ENCODE data around the gene MRPS7. TPM values are rescaled to one million over a fixed set of nuclear protein-coding genes. Genes with fewer than 3 reads are reported as not detected.
A peak's percentile ranks its signal among the peaks of the same experiment; 100 is the strongest.

MRPS7 gene
- total RNA-seq = 44.7 and 51.5 TPM in 2 replicates
- polyA plus RNA-seq = 44.2 and 62.8 TPM in 2 replicates
- polyA plus RNA-seq (2012) = 49.1 and 72.4 TPM in 2 replicates
- polyA minus RNA-seq (ENCODE audit: low replicate concordance) = 27.5 and 38.9 TPM in 2 replicates

DNA sequence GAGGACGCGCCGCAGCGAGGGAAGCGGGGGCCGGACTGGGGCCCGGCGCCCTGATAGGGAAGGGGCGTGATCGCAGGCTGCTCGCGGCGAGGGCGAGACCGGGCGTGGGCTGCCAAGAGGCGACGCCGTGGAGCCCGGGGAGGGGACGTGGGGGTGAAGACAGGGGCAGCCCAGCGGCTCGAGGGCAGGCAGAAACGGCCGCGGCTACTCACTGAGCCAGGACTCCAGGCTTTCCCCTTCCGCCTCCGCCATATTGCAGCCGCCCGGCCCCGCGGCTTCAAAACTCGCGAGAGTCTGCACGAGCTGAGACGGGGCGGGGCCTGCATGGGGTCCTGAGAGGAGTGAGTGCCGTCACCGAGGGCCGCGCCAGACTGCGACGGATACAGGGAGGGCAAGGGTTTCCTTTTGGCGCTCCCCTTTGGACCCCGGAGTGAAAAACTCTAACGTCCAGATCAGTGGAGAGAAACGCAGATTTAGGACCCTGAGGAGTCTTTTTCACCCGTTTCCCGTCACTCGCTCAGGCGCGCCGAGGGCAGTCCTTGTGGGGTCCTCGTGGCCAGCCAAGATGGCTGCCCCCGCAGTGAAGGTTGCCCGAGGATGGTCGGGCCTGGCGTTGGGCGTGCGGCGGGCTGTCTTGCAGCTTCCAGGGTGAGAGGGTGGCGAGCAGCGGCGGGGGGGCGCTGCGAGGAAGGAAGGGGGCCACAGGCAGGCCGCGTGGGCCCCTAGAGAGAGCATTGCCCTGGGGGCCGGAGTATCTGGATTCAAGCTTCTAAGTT lies at the start of gene MRPS7, which contains the start of gene GGA3:
MRPS7 (plus strand) TSS at position 544 of the 776 bp plus-strand sequence; CDS start at position 566, 22 bp downstream.
GGA3 (minus strand) TSS at position 271 of the 776 bp plus-strand sequence; CDS start at position 252, 19 bp downstream.
- Histone ChIP-seq H4K20me1 (ENCODE audit: control insufficient read depth, extremely low read depth, insufficient read depth, low read length) (no peaks in the 10 kb centered on the region), H3K4me2 (ENCODE audit: extremely low read depth, insufficient read depth, low read length) (peak within 1 kb of the TSS; percentile 88), H2AFZ (ENCODE audit: low read length) (peak within 1 kb of the TSS; percentile 77), H3K4me3 (replicated peaks in 1 of 4; ENCODE audit: control extremely low read depth in 1 of 4, insufficient read depth in 1 of 4, low read depth in 3 of 4, low read length in 4 of 4) (peak within 1 kb of the TSS; percentile 63 to 93 (median 82)), H3K4me1 (ENCODE audit: control insufficient read depth, extremely low read depth, insufficient read depth, low read length) (peaks cover 2% of the 10 kb centered on the region), H3K27ac (ENCODE audit: insufficient read depth, low read length) (peak within 1 kb of the TSS; percentile 99), H3K9me3 (ENCODE audit: control insufficient read depth, insufficient read depth, low read depth, low read length) (no peaks in the 10 kb centered on the region), H3K27me3 (ENCODE audit: control insufficient read depth, insufficient read depth, low read length) (no peaks in the 10 kb centered on the region), H3K9ac (ENCODE audit: insufficient read depth, low read length) (peak within 1 kb of the TSS; percentile 98), H3K79me2 (ENCODE audit: control insufficient read depth, insufficient read depth, low read length) (peaks cover 45% of the 10 kb centered on the region), H3K36me3 (ENCODE audit: control insufficient read depth, insufficient read depth, low read length) (peaks cover 10% of the 10 kb centered on the region)
- peak; percentile 87 to 94 for DNase-seq (ENCODE audit: low read depth in 2 of 2)
- TF ChIP-seq EZH2 (IDR thresholded peaks at IDR 0.05; ENCODE audit: low read length, missing control alignments) = no peak
- TF ChIP-seq, protein P1, sequence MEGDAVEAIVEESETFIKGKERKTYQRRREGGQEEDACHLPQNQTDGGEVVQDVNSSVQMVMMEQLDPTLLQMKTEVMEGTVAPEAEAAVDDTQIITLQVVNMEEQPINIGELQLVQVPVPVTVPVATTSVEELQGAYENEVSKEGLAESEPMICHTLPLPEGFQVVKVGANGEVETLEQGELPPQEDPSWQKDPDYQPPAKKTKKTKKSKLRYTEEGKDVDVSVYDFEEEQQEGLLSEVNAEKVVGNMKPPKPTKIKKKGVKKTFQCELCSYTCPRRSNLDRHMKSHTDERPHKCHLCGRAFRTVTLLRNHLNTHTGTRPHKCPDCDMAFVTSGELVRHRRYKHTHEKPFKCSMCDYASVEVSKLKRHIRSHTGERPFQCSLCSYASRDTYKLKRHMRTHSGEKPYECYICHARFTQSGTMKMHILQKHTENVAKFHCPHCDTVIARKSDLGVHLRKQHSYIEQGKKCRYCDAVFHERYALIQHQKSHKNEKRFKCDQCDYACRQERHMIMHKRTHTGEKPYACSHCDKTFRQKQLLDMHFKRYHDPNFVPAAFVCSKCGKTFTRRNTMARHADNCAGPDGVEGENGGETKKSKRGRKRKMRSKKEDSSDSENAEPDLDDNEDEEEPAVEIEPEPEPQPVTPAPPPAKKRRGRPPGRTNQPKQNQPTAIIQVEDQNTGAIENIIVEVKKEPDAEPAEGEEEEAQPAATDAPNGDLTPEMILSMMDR (conservative IDR thresholded peaks at IDR 0.05 in 1 of 2, IDR thresholded peaks at IDR 0.05 in 1 of 2; ENCODE audit: low read depth in 1 of 2, low read length in 2 of 2) = no peak

DNA sequence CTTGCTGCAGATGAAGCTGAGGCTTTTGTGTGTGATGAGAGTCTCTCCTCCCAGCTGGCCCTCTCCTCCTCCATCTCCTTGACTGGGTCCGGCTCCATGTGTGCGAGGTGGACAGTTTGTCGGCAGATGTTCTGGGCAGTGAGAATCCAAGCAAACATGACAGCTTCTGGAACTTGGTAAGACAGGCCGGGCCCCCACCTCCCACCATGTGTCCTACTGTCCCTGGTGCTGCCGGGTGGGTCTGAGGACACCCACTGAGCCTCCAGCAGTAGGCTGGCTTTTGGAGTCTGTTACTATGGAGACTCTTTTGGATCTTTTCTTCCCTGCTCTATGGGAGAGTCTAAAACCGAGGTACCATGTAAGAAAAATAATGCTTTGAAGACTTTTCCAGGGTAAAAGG lies 43.5 kb upstream of the MRPS7 start:
- H3K4me3 ChIP-seq (replicated peaks in 1 of 4; ENCODE audit: control extremely low read depth in 1 of 4, insufficient read depth in 1 of 4, low read depth in 3 of 4, low read length in 4 of 4) = no peak overlapping the region
- no peaks in the 10 kb centered on the region for H4K20me1 ChIP-seq (ENCODE audit: control insufficient read depth, extremely low read depth, insufficient read depth, low read length)
- no peaks in the 10 kb centered on the region for H3K27me3 ChIP-seq (ENCODE audit: control insufficient read depth, insufficient read depth, low read length)
- no peak overlapping the region for H3K27ac ChIP-seq (ENCODE audit: insufficient read depth, low read length)
- TF ChIP-seq EZH2 (IDR thresholded peaks at IDR 0.05; ENCODE audit: low read length, missing control alignments) = no peak
- TF ChIP-seq, protein P1 (conservative IDR thresholded peaks at IDR 0.05 in 1 of 2, IDR thresholded peaks at IDR 0.05 in 1 of 2; ENCODE audit: low read depth in 1 of 2, low read length in 2 of 2) = no peak
- no peaks in the 10 kb centered on the region for H3K4me1 ChIP-seq (ENCODE audit: control insufficient read depth, extremely low read depth, insufficient read depth, low read length)
- no peak overlapping the region for H3K4me2 ChIP-seq (ENCODE audit: extremely low read depth, insufficient read depth, low read length)
- DNase-seq (ENCODE audit: low read depth in 2 of 2) = no peak
- peaks cover 9% of the 10 kb centered on the region for H3K36me3 ChIP-seq (ENCODE audit: control insufficient read depth, insufficient read depth, low read length)
- no peaks in the 10 kb centered on the region for H3K79me2 ChIP-seq (ENCODE audit: control insufficient read depth, insufficient read depth, low read length)
- H3K9me3 ChIP-seq (ENCODE audit: control insufficient read depth, insufficient read depth, low read depth, low read length) = no peaks in the 10 kb centered on the region
- H3K9ac ChIP-seq (ENCODE audit: insufficient read depth, low read length) = no peak overlapping the region
- H2AFZ ChIP-seq (ENCODE audit: low read length) = no peak overlapping the region

DNA sequence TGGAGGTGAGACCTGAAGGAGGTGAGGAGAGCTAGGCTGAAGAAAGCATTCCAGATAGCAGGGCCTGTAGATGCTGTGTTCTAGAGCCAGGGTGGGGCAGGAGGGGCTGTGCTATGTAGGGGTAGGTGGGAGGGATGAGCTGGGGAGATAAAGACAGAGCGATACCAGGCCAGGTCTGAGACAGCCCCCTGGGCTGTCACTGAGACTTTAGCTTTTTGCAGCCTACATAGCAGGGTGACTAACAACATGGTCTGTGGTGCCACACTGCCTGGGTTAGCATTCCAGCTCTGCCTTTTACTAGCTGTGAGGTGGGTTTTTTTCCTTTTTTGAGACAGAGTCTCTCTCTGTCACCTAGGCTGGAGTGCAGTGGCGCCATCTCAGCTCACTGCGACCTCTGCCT lies 41.9 kb upstream of the MRPS7 start:
- no peak overlapping the region for H3K27ac ChIP-seq (ENCODE audit: insufficient read depth, low read length)
- H3K79me2 ChIP-seq (ENCODE audit: control insufficient read depth, insufficient read depth, low read length) = no peaks in the 10 kb centered on the region
- no peak overlapping the region for H3K4me2 ChIP-seq (ENCODE audit: extremely low read depth, insufficient read depth, low read length)
- no peak overlapping the region for H2AFZ ChIP-seq (ENCODE audit: low read length)
- H3K36me3 ChIP-seq (ENCODE audit: control insufficient read depth, insufficient read depth, low read length) = peaks cover 8% of the 10 kb centered on the region
- no peaks in the 10 kb centered on the region for H3K27me3 ChIP-seq (ENCODE audit: control insufficient read depth, insufficient read depth, low read length)
- H3K4me3 ChIP-seq (replicated peaks in 1 of 4; ENCODE audit: control extremely low read depth in 1 of 4, insufficient read depth in 1 of 4, low read depth in 3 of 4, low read length in 4 of 4) = no peak overlapping the region
- DNase-seq (ENCODE audit: low read depth in 2 of 2) = no peak
- TF ChIP-seq, protein P1 (conservative IDR thresholded peaks at IDR 0.05 in 1 of 2, IDR thresholded peaks at IDR 0.05 in 1 of 2; ENCODE audit: low read depth in 1 of 2, low read length in 2 of 2) = no peak
- no peak for TF ChIP-seq EZH2 (IDR thresholded peaks at IDR 0.05; ENCODE audit: low read length, missing control alignments)
- no peaks in the 10 kb centered on the region for H3K4me1 ChIP-seq (ENCODE audit: control insufficient read depth, extremely low read depth, insufficient read depth, low read length)
- no peak overlapping the region for H3K9ac ChIP-seq (ENCODE audit: insufficient read depth, low read length)
- H4K20me1 ChIP-seq (ENCODE audit: control insufficient read depth, extremely low read depth, insufficient read depth, low read length) = no peaks in the 10 kb centered on the region
- H3K9me3 ChIP-seq (ENCODE audit: control insufficient read depth, insufficient read depth, low read depth, low read length) = no peaks in the 10 kb centered on the region

Measured in fibroblast of lung (primary cell).